Gastroesophageal sphincter (tissue), 3 donors: Measurements from ENCODE around the gene TSKU.

ENCODE experiments used
- CTCF ChIP-seq, 4 experiments: fragments of 200-600 bp in 2 of 4; fragments of 450-650 bp in 2 of 4; sonication (generic) in 1 of 4; IDR thresholded peaks; one replicate each; pipeline ENCODE4 v1.5.1; 2017 to 2019; ENCODE audit warnings: antibody characterized with exemption in 4 of 4, mild to moderate bottlenecking in 2 of 4, moderate library complexity in 2 of 4
- POLR2AphosphoS5 ChIP-seq: sonication (generic); formaldehyde crosslinking; IDR thresholded peaks from one replicate; pipeline ENCODE4 v1.6.1; 2017; ENCODE audit warnings: antibody characterized with exemption

DNA sequence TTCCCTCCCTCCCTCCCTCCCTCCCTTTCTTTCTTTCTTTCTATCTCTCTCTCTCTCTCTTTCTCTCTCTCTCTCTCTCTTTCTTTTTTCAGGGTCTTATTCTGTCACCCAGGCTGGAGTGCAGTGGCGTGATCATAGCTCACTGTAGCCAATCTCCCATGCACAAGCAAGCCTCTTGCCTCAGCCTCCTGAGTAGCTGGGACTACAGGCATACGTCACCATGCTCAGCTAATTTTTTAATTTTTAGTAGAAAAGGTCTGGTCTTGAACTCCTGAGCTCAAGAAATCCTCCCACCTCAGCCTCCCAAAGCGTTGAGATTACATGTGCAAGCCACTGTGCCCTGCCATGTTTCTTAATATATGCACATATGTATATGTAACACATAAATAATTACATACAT is 19.0 kb downstream of the TSKU start:
- TF ChIP-seq CTCF (IDR thresholded peaks at IDR 0.05) (no peak), POLR2AphosphoS5 (no peak)
